LNCaP clone FGC (cell line): ENCODE results near the gene PCED1A.
"Not testable (repeated sequence)": the region's sequence is repeated elsewhere in the genome, so short reads cannot be mapped to it uniquely, and the experiment has no call there.

ENCODE experiments used
- DNase-seq: peaks from one replicate; pipeline ENCODE4 v3.0.0-alpha.2; 2011; ENCODE audit warnings: low read depth
- H3K4me3 ChIP-seq: 2 replicates; pipeline ENCODE4 v1.5.1; 2011; ENCODE audit warnings: mild to moderate bottlenecking, low read depth, low read length, control low read depth
- TF ChIP-seq, protein P1 (sequence below): IDR thresholded peaks from 2 replicates; pipeline ENCODE4 v1.5.1; 2012; ENCODE audit warnings: mild to moderate bottlenecking; ENCODE audit not compliant: control insufficient read depth, insufficient read depth; ENCODE audit errors: extremely low read depth

The PCED1A gene

DNA sequence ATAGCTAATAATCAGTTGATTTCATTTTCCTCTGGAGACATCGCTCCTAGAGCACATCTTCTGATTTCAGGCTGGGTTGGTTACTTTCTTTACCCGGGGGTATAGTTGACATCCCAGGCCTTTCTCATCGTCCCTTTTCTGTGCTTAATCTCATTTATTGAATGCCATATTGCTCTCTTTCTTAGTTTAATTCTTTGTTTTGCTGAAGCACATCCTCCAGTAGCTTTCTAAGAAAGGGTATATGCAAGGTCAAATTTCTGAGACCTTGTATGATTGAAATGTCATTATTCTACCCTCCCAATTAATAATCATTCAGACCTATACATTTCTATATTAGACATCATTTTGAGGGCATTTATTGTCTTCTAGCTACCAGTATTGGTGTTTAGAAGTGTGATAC lies 28.3 kb downstream of the PCED1A start:
- H3K4me3 ChIP-seq, result no peak overlapping the region
- no peak for DNase-seq
- TF ChIP-seq, protein P1, sequence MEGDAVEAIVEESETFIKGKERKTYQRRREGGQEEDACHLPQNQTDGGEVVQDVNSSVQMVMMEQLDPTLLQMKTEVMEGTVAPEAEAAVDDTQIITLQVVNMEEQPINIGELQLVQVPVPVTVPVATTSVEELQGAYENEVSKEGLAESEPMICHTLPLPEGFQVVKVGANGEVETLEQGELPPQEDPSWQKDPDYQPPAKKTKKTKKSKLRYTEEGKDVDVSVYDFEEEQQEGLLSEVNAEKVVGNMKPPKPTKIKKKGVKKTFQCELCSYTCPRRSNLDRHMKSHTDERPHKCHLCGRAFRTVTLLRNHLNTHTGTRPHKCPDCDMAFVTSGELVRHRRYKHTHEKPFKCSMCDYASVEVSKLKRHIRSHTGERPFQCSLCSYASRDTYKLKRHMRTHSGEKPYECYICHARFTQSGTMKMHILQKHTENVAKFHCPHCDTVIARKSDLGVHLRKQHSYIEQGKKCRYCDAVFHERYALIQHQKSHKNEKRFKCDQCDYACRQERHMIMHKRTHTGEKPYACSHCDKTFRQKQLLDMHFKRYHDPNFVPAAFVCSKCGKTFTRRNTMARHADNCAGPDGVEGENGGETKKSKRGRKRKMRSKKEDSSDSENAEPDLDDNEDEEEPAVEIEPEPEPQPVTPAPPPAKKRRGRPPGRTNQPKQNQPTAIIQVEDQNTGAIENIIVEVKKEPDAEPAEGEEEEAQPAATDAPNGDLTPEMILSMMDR, result no peak

DNA sequence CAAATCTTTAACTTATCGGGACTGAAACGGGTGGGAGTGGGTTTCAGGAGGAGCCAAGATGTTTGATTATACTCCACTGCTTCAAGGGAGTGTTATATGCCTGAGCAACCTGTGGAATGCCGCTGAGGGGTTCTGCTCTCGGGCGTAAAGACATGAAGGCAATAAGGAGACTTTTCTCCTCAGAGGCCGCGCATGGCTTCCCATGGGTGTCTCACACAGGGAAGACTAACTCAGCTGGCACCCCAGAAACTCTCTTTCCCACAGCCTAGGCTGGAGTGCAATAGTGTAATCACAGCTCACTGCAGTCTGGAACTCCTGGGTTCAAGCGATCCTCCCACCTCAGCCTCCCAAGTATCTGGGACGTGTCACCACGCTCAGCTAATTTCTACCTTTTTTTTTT lies 30.8 kb downstream of the PCED1A start:
- H3K4me3 ChIP-seq, result no peak overlapping the region
- DNase-seq, result no peak
- TF ChIP-seq, protein P1, result no peak

DNA sequence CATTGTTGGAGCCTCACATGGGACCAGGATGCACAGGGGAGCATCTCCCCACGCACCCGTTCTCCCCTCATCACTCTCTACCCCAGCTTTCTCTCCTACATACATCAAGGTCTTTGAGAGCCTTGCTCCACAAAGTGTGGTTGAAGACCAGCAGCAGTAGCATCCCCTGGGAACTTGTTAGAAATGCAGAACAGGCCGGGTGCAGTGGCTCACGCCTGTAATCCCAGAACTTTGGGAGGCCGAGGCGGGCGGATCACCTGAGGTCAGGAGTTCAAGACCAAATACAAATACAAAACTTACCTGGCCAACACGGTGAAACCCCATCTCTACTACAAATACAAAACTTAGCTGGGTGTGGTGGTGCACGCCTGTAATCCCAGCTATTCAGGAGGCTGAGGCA lies 32.5 kb downstream of the PCED1A start:
- not testable (repeated sequence) for H3K4me3 ChIP-seq, DNase-seq

DNA sequence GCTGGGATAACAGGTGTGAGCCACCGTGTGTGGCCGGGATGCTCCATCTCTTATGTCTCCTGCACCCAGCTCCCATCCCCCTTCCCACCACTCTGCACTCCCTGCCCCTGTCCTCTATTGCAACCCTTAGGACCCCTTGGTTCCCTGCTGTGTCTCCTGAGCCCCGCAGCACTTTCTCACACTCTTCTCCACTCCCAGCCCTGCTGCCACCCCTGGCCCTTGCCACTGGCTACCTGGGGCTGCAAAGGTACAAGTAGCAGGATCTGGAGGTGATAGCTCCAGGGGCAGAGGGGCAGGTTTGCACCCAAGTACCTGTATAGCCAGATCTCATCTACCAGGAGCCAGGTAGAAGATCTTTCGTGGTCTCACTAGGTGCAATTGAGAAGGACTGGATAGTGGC lies 33.4 kb downstream of the PCED1A start:
- DNase-seq, result no peak
- H3K4me3 ChIP-seq, result no peak overlapping the region
- TF ChIP-seq, protein P1, result no peak

DNA sequence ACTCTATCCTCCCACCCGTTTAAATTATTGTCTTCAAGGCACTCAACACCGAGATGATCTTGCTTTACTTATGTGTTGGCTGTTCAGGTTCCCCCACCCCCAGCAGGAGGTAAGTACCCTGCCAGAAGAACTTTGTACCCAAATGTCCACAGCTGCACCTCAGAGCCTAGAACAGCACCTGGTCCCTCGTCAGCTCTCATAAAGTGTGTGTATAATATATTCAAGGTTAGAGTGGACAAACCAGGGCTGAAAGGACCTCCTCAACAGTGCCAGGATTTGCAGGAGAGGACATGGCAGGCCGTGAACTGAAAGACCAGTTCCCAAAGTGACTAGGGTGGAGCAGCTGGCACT lies 34.1 kb downstream of the PCED1A start:
- no peak overlapping the region for H3K4me3 ChIP-seq
- TF ChIP-seq, protein P1, result no peak
- no peak for DNase-seq

DNA sequence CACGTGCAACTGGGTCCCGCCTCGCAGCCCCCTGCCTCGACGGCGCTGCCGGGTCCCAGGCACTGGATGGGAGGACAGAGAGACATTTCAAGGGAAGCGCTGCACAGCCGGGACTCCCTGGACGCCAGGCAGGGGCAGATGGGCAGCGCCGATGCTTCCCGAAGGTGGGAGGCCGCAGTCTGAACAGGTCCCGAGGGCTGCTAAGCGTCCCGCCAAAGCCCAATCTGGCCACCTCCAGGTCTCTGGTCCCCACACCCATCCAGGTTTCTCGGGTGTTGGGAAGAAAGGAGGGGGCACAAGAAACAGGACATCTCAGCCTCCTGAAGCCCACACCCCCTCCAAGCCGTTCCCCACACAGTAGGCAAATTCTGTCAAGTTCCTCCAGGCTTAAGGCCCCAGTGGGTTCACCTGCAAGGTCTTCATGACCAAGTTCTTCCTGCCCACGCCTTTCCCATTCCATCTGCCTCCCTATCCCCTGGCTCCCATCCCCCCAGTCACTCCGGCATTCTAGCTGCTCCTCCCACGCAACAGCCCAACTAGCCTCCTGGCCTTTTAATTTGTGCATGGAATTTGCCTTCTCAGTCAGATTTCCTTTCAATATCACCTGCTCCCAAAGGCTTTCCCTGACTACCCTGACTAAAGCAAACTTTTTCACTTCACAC lies 34.6 kb downstream of the PCED1A start:
- TF ChIP-seq, protein P1, result no peak
- DNase-seq, result no peak
- no peak overlapping the region for H3K4me3 ChIP-seq

DNA sequence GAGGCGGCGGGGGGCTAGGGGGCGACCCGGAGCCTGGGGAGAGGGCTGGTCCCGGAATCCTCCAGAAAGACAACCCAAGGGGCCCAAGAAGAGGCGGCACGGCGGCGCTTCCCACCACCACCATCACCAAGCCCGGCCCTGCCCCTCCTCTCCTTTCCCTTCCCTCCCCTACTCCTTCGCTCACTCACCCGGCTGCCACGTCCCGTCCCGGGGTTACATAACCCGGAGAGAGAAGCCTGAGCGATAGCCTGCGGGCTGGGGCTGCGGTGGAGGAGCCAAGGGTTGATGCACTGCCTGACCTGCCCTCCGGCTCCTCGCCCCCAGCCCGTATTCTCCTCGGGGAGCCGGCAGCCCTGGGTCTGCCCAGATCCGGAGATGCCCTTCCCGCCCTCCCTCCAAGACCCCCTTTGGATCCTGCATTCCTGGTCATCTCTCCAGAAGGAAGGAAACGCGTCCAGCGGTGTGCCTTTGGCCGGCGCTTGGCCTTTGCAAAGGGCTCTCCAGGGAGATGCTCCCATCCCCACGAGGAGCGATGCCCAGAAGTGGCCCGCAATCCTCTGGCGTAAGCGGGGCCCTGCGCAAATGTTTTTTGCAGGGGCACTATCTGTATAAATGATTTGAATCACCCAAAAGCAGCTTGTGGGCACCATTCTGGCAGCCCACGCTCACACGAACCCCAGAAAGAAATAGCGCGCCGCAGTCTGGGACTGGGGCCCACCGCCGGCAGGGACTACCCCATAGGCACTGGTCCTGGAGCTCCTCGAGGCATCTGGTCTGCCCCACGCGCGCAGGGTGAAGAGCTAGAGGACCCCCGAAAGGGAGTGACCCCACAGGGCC lies 35.4 kb downstream of the PCED1A start:
- DNase-seq, result no peak

More for the DNA sequence above, 35.4 kb downstream of the PCED1A start:
- no peak overlapping the region for H3K4me3 ChIP-seq
- TF ChIP-seq, protein P1, result no peak
